SU-DHL-6 (cell line): Measurements from ENCODE around the gene MPRIP.

Experiments
- CTCF ChIP-seq: fragments of 200-600 bp; sonication (generic); IDR thresholded peaks from one replicate; pipeline ENCODE4 v1.5.1; 2017; ENCODE audit warnings: antibody characterized with exemption, mild to moderate bottlenecking, low read length, moderate library complexity; ENCODE audit not compliant: insufficient read depth, poor library complexity, severe bottlenecking
- EZH2phosphoT487 ChIP-seq: fragments of 200-600 bp; sonication (generic), shearing (Covaris generic); conservative IDR thresholded peaks from 2 replicates; pipeline ENCODE4 v1.6.1; 2018; ENCODE audit warnings: mild to moderate bottlenecking, antibody characterized with exemption, low read length, moderate library complexity, mixed read lengths

- TF ChIP-seq CTCF (no peak), EZH2phosphoT487 (no peak)
Observed at GRCh38 chr17:17104494-17104893, 62.2 kb downstream of the MPRIP start.
